GM13976 (cell line): ENCODE results near the gene TCP11L1.
"Not testable (repeated sequence)": the region's sequence is repeated elsewhere in the genome, so short reads cannot be mapped to it uniquely, and the experiment has no call there.

Experiments
- DNase-seq: peaks from one replicate; pipeline ENCODE4 v3.0.0; 2012; ENCODE audit warnings: low spot score
- CTCF ChIP-seq: IDR thresholded peaks from 2 replicates; pipeline ENCODE4 v1.5.1; 2012; ENCODE audit warnings: borderline replicate concordance, mild to moderate bottlenecking; ENCODE audit not compliant: insufficient read depth; ENCODE audit errors: extremely low read depth, missing control alignments, control extremely low read depth
- in situ Hi-C: fragments of 300-500 bp; cut with MboI; formaldehyde crosslinking; loops from one replicate; pipeline ENCODE4 v1.12.0; 2022; ENCODE audit warnings: low sequenced_read_pairs, mixed read lengths, inconsistent platforms; ENCODE audit not compliant: unreplicated experiment

Gene TCP11L1

GRCh38 chr11:33027846-33028536 lies 11.4 kb upstream of the TCP11L1 start:
- DNase-seq, result no peak
- TF ChIP-seq CTCF, result no peak
- in situ Hi-C loops, result no loop called here

GRCh38 chr11:33028537-33028914 lies 10.8 kb upstream of the TCP11L1 start:
- in situ Hi-C loops, result no loop called here
- no peak for DNase-seq
- no peak for TF ChIP-seq CTCF

GRCh38 chr11:33029218-33029617 lies 10.2 kb upstream of the TCP11L1 start:
- in situ Hi-C loops, DNase-seq: not testable (repeated sequence)

GRCh38 chr11:33033493-33033892 lies 5.9 kb upstream of the TCP11L1 start:
- no peak for DNase-seq
- in situ Hi-C loops, result no loop called here
- no peak for TF ChIP-seq CTCF

- no peak for TF ChIP-seq CTCF
- DNase-seq, result no peak
- in situ Hi-C loops, result no loop called here
Measured at GRCh38 chr11:33035011-33035410, 4.4 kb upstream of the TCP11L1 start.

GRCh38 chr11:33040033-33040861 lies 875 bp downstream of the TCP11L1 start:
- peak; percentile 66 for DNase-seq
- in situ Hi-C loops, result no loop called here
- no peak for TF ChIP-seq CTCF

- in situ Hi-C loops, result no loop called here
Measured at GRCh38 chr11:33040862-33041453, 1.6 kb downstream of the TCP11L1 start.

More at GRCh38 chr11:33040862-33041453, 1.6 kb downstream of the TCP11L1 start:
- TF ChIP-seq CTCF, result no peak
- DNase-seq, result peak; percentile 28
